AG09309 (cell line): ENCODE measurements around the gene MN1.
A peak's percentile ranks its signal among the peaks of the same experiment; 100 is the strongest.

Source experiments
- DNase-seq: peaks from one replicate; pipeline ENCODE4 v3.0.0-alpha.2; 2010; ENCODE audit warnings: low read depth
- H3K4me3 ChIP-seq: 2 replicates; pipeline ENCODE4 v1.5.1; 2011; ENCODE audit warnings: mild to moderate bottlenecking, low read depth, low read length, moderate library complexity; ENCODE audit not compliant: control insufficient read depth
- TF ChIP-seq, protein P1 (sequence below): IDR thresholded peaks from 2 replicates; pipeline ENCODE4 v1.5.1; 2011; ENCODE audit warnings: mild to moderate bottlenecking, low read depth, low read length, inconsistent platforms; ENCODE audit not compliant: insufficient read depth, control insufficient read depth; ENCODE audit errors: missing control alignments

Gene MN1

GRCh38 chr22:27731621-27732020 lies 69.9 kb downstream of the MN1 start:
- TF ChIP-seq, protein P1, sequence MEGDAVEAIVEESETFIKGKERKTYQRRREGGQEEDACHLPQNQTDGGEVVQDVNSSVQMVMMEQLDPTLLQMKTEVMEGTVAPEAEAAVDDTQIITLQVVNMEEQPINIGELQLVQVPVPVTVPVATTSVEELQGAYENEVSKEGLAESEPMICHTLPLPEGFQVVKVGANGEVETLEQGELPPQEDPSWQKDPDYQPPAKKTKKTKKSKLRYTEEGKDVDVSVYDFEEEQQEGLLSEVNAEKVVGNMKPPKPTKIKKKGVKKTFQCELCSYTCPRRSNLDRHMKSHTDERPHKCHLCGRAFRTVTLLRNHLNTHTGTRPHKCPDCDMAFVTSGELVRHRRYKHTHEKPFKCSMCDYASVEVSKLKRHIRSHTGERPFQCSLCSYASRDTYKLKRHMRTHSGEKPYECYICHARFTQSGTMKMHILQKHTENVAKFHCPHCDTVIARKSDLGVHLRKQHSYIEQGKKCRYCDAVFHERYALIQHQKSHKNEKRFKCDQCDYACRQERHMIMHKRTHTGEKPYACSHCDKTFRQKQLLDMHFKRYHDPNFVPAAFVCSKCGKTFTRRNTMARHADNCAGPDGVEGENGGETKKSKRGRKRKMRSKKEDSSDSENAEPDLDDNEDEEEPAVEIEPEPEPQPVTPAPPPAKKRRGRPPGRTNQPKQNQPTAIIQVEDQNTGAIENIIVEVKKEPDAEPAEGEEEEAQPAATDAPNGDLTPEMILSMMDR, result no peak
- H3K4me3 ChIP-seq, result no peak overlapping the region
- no peak for DNase-seq

GRCh38 chr22:27730641-27731433 lies 70.7 kb downstream of the MN1 start:
- H3K4me3 ChIP-seq, result no peak overlapping the region
- TF ChIP-seq, protein P1, result no peak
- DNase-seq, result no peak

DNA sequence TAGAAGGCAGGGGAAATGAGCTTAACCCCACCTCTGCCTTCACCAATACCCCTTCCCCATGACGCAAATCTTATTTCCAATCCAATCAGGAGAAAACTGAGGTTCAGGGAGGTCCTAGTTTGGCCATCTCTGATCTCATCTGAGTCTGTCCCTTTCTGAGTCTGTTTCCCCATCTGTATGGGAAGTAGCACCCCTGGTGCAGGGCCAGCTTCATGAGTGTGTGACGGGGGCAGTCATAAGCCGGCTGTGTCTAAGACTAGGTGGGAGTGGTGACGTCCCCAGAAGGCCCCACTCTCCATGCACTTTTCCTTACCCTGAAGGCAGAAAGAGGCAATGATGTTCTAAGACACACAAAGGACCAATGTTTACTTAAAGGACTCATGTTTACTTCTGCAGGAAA lies 72.3 kb downstream of the MN1 start:
- TF ChIP-seq, protein P1, result no peak
- no peak overlapping the region for H3K4me3 ChIP-seq
- no peak for DNase-seq

DNA sequence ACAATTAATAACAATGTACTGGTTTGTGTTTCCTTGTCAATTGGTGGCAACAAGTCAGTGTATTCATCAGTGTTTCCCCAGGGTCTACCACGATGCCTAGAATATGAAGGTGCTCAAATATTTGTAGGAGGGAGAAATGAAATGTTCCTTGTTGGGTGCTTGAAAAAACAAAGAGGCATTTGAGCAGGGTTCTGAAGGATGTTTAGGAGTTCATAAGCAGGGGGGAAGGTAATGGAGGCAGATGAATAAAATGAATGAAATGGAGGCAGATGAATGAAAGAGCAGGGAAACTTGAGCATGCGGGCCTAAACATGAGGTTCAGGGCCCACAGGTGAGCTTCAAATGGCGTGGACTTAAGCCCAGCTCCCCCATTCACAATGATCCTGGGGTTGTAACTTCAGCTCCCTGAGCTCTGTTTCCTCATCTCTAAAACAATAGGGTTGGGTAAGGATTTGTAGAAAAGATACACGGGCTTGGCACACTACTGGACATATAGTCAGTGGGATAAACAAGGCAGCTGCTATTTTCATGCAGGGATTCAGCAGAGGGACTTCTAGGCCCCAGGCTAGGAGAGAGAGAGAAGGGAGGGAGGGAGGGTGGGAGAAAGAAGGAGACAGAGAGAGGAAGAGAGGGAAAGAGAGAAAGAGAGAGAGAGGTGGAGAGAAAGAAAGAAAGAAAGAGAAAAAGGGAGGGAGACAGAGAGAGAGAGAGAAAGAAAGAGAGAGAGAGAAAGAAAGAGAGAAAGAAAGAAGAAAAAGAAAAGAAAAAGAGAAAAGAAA lies 73.7 kb downstream of the MN1 start:
- no peak overlapping the region for H3K4me3 ChIP-seq
- TF ChIP-seq, protein P1, result no peak
- DNase-seq, result no peak

DNA sequence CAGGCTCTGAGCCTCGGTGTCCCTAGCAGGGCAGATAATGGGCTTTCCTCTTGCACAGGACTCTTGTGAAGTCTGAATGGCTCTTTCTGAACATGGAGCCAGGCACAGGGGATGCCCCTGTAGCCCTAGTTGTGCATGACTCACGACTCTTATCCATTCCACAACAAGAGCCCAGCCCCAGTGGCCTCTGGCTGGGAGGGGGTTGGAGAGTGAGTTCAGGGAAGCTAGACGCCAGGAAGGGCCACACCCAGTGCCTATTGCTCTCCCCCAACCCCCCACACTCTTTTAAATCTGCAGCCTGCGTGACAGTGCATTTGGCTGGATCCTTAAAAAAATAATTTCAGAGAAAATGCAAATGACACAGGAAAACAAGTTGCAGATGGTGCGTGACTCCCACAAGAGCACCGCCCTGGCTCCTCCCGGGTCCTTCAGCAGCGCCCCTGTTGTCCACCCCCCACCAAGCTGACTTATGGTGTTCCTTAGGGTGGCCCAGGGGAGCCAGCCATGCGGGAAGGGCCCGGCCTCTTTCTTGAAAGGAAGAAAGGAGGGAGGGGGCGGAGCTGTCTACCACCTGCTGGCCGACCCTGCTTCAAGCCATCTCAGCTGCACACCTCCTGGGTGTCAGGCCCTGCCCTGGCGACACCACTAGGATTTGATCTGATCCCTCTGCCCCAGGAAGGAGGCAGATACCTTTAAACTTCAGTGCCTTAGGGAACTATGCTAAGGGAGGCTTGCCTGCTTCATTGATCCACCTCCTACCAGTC lies 74.7 kb downstream of the MN1 start:
- TF ChIP-seq, protein P1, result no peak
- peak; percentile 21 for DNase-seq
- no peak overlapping the region for H3K4me3 ChIP-seq

- H3K4me3 ChIP-seq, result no peak overlapping the region
- TF ChIP-seq, protein P1, result no peak
- no peak for DNase-seq
These were observed 75.2 kb downstream of the MN1 start for GRCh38 chr22:27726331-27726685.
